ENCODE measurements around the gene RANBP9. TPM values are rescaled to one million over a fixed set of nuclear protein-coding genes. Genes with fewer than 3 reads are reported as not detected.

Gene RANBP9
- total RNA-seq, 2 donors from 2014 or later: 52.9 to 75.5 TPM

DNA sequence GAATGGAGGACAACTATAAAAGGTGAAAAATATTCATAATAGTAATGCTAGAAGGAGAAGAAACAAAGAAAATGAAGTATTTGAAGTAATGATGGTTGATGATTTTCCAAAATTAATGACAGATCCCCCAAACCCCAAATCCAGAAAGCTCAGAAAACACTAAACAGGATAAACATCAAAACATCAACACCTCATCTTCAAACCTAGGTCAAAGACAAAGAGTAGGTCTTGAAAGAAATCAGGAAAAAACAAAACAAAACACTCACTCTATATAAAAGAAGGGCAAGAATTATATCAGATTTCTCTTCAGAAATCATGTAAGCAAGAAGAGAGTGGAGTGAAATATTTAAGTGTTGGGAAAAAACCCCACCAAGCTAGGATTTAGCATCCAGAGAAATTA, 38.7 kb downstream of the RANBP9 start:
- peak overlapping the region in 1 of 2 donors; percentile 22 for H3K27ac Mint-ChIP-seq
- no peak for ATAC-seq
- H3K9me3 Mint-ChIP-seq: peaks cover 6 to 8% of the 10 kb centered on the region in 2 donors
- DNase-seq (ENCODE audit: low spot score in 2 of 2): no peak
- peaks cover 6 to 42% of the 10 kb centered on the region in 2 donors for H3K36me3 Mint-ChIP-seq

DNA sequence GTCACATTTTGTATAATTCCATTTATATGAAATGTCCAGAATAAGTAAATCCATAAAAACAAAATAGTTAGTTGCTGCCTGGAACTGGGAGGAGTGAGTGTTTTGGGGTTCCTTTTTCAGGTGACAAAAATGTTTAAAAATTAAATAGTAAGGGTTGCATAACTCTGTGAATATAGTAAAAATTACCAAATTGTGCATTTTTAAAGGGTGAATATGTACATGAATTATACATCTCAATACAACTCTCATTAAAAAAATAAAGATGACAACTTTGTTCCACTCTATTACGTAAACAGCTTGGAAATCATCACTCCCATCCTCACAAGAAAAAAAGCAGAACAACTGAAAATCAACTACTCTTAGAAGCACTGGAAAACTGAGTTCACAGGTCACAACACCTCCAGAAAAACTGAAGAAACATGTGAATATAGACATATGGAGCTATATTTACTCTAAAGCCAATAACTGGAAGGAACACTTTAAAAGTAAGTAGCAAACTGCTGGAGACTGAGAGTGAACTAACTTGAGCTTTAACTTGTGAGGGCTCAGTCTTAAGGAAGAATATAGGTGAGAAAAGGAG, 40.0 kb downstream of the RANBP9 start:
- ATAC-seq (no peak), DNase-seq (ENCODE audit: low spot score in 2 of 2) (no peak)
- Mint-ChIP-seq H3K36me3 (peaks cover 2 to 35% of the 10 kb centered on the region in 2 donors), H3K9me3 (peaks cover 2 to 4% of the 10 kb centered on the region in 2 donors), H3K27ac (no peak overlapping the region)

DNA sequence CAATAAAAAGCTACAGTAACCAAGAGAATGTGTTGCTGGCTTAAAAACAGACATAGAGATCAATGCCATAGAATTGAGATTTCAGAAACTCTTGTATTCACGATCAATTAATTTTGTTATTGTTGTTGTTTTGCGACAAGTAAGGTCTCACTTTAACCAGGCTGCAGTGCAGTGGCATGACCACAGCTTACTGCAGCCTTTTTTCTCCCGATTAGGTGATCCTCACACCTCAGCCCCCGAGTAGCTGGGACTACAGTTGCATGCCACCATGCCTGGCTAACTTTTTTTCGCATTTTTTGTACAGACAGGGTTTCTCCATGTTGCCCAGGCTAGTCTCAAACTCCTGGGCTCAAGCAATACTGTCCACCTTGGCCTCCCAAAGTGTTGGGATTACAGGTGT, 42.2 kb downstream of the RANBP9 start:
- H3K9me3 Mint-ChIP-seq: no peaks in the 10 kb centered on the region
- no peak for DNase-seq (ENCODE audit: low spot score in 2 of 2)
- H3K36me3 Mint-ChIP-seq: peaks cover 0 to 29% of the 10 kb centered on the region in 2 donors
- no peak for ATAC-seq
- peak overlapping the region in 1 of 2 donors; percentile 64 for H3K27ac Mint-ChIP-seq

- ATAC-seq (peak; percentile 85 to 96), DNase-seq (ENCODE audit: low spot score in 2 of 2) (no peak)
- peak overlapping the region; percentile 47 to 64 for H3K27ac Mint-ChIP-seq
- H3K36me3 Mint-ChIP-seq: peaks cover 0 to 28% of the 10 kb centered on the region in 2 donors
- H3K9me3 Mint-ChIP-seq: no peaks in the 10 kb centered on the region
Measured at GRCh38 chr6:13668291-13668928, 43.2 kb downstream of the RANBP9 start.

DNA sequence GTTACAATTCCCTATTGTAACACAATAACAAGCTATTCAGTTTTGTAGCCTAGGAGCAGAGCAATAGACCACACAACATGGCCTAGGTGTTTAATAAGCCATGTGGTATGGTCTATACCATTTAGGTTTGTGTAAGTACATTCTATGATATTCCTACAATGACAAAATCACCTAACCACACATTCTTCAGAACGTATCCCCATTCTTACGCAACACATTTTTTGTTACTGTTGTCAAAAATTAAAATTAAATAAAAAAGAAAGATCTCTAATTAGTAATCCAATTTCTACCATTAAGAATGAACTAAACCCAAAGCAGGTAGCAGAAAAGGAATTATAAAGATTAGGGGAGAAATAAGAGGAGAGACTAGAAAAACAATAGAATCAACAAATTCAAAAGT, 44.0 kb downstream of the RANBP9 start:
- H3K27ac Mint-ChIP-seq: peak overlapping the region in 1 of 2 donors; percentile 47
- ATAC-seq (no peak), DNase-seq (ENCODE audit: low spot score in 2 of 2) (no peak)
- H3K36me3 Mint-ChIP-seq: peaks cover 0 to 21% of the 10 kb centered on the region in 2 donors
- no peaks in the 10 kb centered on the region for H3K9me3 Mint-ChIP-seq

GRCh38 chr6:13666194-13667105, 45.2 kb downstream of the RANBP9 start:
- ATAC-seq: peak; percentile 46 to 55
- Mint-ChIP-seq H3K36me3 (peaks cover 0 to 12% of the 10 kb centered on the region in 2 donors), H3K9me3 (no peaks in the 10 kb centered on the region), H3K27ac (no peak overlapping the region)
- no peak for DNase-seq (ENCODE audit: low spot score in 2 of 2)

DNA sequence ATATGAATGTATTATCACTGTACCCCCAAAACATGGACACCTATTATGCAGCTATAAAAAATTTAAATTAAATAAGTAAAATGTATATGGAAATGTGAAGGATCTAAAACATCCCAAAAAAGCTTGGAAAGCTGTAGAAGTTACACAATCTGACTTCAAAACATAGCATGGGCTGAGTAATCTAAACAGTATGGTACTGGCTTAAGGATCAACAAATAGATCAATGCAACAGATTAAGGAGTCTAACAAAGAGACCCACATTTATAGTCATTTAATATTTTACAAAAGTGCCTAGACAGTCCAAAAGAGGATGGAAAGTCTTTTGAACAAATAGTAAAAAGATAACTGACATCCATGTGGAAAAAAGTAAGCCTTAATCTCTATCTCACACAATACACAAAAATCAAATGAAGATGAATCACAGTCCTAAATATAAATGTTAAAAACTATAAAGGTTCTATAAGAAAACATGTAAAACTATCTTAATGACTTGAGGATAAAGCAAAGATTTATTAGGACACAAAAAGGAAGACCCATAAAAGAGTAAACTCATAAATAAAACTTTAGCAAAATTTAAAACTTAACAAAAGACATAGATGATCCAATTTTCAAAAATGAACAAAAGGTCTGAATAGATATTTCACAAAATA, 46.8 kb downstream of the RANBP9 start:
- Mint-ChIP-seq H3K36me3 (no peaks in the 10 kb centered on the region), H3K27ac (no peak overlapping the region), H3K9me3 (no peaks in the 10 kb centered on the region)
- DNase-seq (ENCODE audit: low spot score in 2 of 2) (no peak), ATAC-seq (no peak)

DNA sequence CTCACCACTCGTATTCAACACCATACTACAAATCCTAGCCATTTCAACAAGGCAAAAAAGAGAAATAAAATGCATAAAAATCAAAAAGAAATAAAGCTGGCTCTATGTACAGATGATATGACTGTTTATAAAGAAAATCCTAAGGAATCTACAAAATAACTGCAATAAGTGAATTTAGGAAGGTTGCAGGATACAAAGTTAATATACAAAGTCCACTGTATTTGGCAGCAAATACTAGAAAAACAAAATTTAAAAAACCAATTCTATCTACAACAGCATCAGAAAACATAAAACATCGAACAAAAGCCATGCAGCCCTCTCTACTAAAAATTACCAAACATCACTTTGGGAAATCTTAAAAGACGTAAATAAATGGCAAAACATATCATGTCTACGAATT, 47.6 kb downstream of the RANBP9 start:
- Mint-ChIP-seq H3K27ac (no peak overlapping the region), H3K9me3 (no peaks in the 10 kb centered on the region), H3K36me3 (no peaks in the 10 kb centered on the region)
- DNase-seq (ENCODE audit: low spot score in 2 of 2): no peak
- ATAC-seq: no peak

DNA sequence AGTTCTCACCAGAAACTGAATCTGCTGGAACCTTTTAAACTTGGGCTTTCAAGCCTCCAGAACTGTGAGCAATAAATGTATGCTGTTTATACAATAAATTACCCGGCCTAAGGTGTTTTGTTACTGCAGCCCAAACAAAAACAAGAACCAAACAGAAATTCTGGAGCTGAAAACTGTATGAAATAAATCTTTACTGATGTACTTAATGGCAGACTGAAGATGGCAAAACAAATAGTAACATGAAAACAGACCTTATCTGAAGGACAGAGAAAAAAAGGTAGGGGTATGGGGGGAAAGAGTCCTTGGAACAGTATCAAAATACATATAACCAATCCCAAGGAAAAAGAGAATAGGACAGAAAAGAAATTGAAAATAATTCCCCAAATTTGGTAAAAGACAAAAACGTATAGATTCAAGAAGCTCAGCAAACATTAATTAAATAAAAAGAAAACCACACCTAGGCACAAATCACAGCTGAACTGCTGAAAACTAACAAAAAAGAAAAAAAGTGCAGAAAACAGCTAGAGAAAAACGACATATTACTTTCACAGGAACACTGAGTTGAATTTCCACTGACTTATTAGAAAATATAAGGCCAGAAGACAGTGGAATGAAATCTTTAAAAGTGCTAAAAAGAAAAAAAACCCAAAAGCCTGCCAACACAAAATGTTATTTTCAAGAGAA, 48.8 kb downstream of the RANBP9 start:
- Mint-ChIP-seq H3K36me3 (no peaks in the 10 kb centered on the region), H3K27ac (no peak overlapping the region)
- DNase-seq (ENCODE audit: low spot score in 2 of 2): no peak

GRCh38 chr6:13661647-13662046, 50.0 kb downstream of the RANBP9 start:
- DNase-seq (ENCODE audit: low spot score in 2 of 2): no peak
- no peak for ATAC-seq
- H3K9me3 Mint-ChIP-seq: no peaks in the 10 kb centered on the region
- no peak overlapping the region for H3K27ac Mint-ChIP-seq
- H3K36me3 Mint-ChIP-seq: no peaks in the 10 kb centered on the region

More for the DNA sequence above, 48.8 kb downstream of the RANBP9 start:
- ATAC-seq: no peak
- no peaks in the 10 kb centered on the region for H3K9me3 Mint-ChIP-seq

DNA sequence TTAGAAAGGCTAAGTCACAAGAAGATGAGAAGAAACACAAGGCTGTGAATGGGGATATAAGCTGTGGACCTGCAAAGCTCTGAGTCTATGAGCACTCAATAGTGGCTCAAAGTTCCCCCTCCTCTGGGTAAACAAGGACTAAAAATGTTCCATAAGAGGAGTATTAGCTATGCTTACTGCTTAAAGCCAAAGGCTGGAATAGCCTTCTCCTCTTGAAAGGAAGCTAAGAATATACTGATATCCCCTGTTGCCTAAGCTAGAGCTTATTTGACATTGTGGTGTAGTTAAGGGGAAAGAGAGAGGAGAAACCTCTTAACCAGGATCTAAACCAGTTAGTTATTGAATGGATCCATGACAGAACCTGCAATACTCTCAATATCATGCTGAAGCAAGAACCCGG, 50.7 kb downstream of the RANBP9 start:
- DNase-seq (ENCODE audit: low spot score in 2 of 2) (no peak), ATAC-seq (no peak)
- Mint-ChIP-seq H3K27ac (no peak overlapping the region), H3K9me3 (no peaks in the 10 kb centered on the region), H3K36me3 (no peaks in the 10 kb centered on the region)

DNA sequence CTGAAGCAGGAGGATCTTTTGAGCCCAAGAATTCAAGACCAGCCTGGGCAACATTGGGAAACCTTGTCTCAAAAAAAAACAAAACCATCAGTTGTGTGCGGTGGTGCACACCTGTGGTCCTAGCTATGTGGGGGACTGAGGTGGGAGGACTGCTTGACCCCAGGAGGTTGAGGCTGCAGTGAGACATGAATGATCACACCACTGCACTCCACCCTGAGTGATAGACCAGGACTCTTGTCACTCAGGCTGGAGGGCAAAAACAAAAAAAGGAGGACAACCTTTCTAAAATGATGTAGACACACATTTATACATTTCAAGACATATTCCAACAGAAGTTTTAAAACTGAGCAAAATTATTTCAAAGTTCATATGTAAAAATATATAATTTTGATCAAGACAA, 51.4 kb downstream of the RANBP9 start:
- ATAC-seq (no peak), DNase-seq (ENCODE audit: low spot score in 2 of 2) (no peak)
- Mint-ChIP-seq H3K9me3 (no peaks in the 10 kb centered on the region), H3K36me3 (no peaks in the 10 kb centered on the region), H3K27ac (no peak overlapping the region)

DNA sequence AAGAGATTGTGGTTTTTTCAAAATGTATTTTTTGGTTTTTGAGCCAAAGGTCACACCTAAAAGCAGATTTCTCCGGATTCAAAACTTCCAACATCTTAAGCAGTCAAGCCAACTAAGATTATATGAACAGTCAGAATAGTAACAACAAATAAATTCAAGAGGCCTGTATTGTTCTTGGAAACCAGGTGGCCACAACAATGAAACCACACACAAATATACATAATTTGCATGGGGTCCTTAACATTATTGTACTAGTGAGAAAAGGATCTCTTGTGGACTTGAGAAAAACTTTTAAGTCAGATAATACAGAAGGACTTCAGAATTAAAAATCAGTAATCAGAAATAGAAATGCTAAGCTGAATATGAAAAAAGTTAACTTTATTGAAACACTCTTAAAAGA, 55.9 kb downstream of the RANBP9 start:
- ATAC-seq (no peak), DNase-seq (ENCODE audit: low spot score in 2 of 2) (no peak)
- no peaks in the 10 kb centered on the region for H3K9me3 Mint-ChIP-seq
- H3K36me3 Mint-ChIP-seq: peaks cover 6 to 9% of the 10 kb centered on the region in 2 donors
- no peak overlapping the region for H3K27ac Mint-ChIP-seq

GRCh38 chr6:13654496-13654895, 57.1 kb downstream of the RANBP9 start:
- ATAC-seq: no peak
- H3K9me3 Mint-ChIP-seq: no peaks in the 10 kb centered on the region
- no peak for DNase-seq (ENCODE audit: low spot score in 2 of 2)
- no peak overlapping the region for H3K27ac Mint-ChIP-seq
- peaks cover 6 to 14% of the 10 kb centered on the region in 2 donors for H3K36me3 Mint-ChIP-seq

GRCh38 chr6:13653296-13653695, 58.3 kb downstream of the RANBP9 start:
- Mint-ChIP-seq H3K9me3 (no peaks in the 10 kb centered on the region), H3K27ac (no peak overlapping the region), H3K36me3 (peaks cover 6 to 14% of the 10 kb centered on the region in 2 donors)
- no peak for DNase-seq (ENCODE audit: low spot score in 2 of 2)
- ATAC-seq: no peak

DNA sequence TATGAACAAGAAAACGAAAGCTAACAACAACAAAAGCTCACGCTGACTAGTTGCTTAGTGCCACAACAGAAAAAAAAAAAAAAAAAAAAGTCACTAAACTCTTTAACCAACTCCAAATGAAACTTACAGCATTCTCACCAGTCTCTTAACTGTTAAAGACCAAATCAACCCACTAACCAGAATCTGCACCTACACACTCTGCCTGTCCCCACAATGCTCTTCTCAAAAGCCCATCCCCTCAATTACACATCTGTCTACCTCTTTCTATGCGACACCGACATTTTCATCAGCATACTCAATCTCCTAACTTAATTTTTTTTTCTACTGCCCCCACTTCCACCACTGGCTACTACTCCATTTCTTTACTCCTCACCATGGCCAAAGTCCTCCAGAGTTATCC, 62.2 kb downstream of the RANBP9 start:
- DNase-seq (ENCODE audit: low spot score in 2 of 2) (no peak), ATAC-seq (no peak)
- no peaks in the 10 kb centered on the region for H3K9me3 Mint-ChIP-seq
- no peak overlapping the region for H3K27ac Mint-ChIP-seq
- peaks cover 6 to 14% of the 10 kb centered on the region in 2 donors for H3K36me3 Mint-ChIP-seq
